ENCODE data around the gene EIF1B. TPM values are rescaled to one million over a fixed set of nuclear protein-coding genes. Genes with fewer than 3 reads are reported as not detected.
"Not testable (repeated sequence)": the region's sequence is repeated elsewhere in the genome, so short reads cannot be mapped to it uniquely, and the experiment has no call there.

Gene EIF1B
- total RNA-seq, 2 experiments from 2014 or later: 38.2 to 42.3 TPM

GRCh38 chr3:40268802-40269524 is 40.5 kb upstream of the EIF1B start:
- ATAC-seq: no peak

GRCh38 chr3:40278791-40279190 is 30.7 kb upstream of the EIF1B start:
- Mint-ChIP-seq H3K36me3 (ENCODE audit: low read depth) (peaks cover 4% of the 10 kb centered on the region), H3K4me3 (no peak overlapping the region), H3K27ac (no peak overlapping the region), H3K27me3 (no peaks in the 10 kb centered on the region), H3K9me3 (no peaks in the 10 kb centered on the region), H3K4me1 (ENCODE audit: low read depth) (peaks cover 2% of the 10 kb centered on the region)
- no peak for DNase-seq
- no peak for TF ChIP-seq CTCF (IDR thresholded peaks at IDR 0.05)
- intact Hi-C loops (cut with micrococcal nuclease): no loop called here
- ChIA-PET CTCF (interaction anchor here (1.4 to 3.0 kb wide), 2 partner anchors 17 to 38 kb away, joined by 3 to 9 read pairs; no protein-coding TSS in a partner anchor), POLR2A (no interaction called here)
- ATAC-seq: no peak

More at GRCh38 chr3:40268802-40269524, 40.5 kb upstream of the EIF1B start:
- Mint-ChIP-seq H3K4me3 (no peak overlapping the region), H3K9me3 (no peaks in the 10 kb centered on the region), H3K27me3 (no peaks in the 10 kb centered on the region), H3K4me1 (ENCODE audit: low read depth) (no peaks in the 10 kb centered on the region), H3K27ac (no peak overlapping the region), H3K36me3 (ENCODE audit: low read depth) (peaks cover 2% of the 10 kb centered on the region)
- no peak for TF ChIP-seq CTCF (IDR thresholded peaks at IDR 0.05)
- POLR2A ChIA-PET: no interaction called here
- intact Hi-C loops (cut with micrococcal nuclease): no loop called here
- CTCF ChIA-PET: no interaction called here
- DNase-seq: no peak

GRCh38 chr3:40281995-40282394 is 27.5 kb upstream of the EIF1B start:
- ATAC-seq (no peak), DNase-seq (no peak)
- H3K9me3 Mint-ChIP-seq: no peaks in the 10 kb centered on the region
- no peaks in the 10 kb centered on the region for H3K36me3 Mint-ChIP-seq (ENCODE audit: low read depth)
- intact Hi-C loops (cut with micrococcal nuclease): no loop called here
- H3K4me1 Mint-ChIP-seq (ENCODE audit: low read depth): no peaks in the 10 kb centered on the region
- H3K27ac Mint-ChIP-seq: no peak overlapping the region
- TF ChIP-seq CTCF (IDR thresholded peaks at IDR 0.05): no peak
- CTCF ChIA-PET: interaction anchor here (1.0 kb wide), 1 partner anchor 27 kb away, joined by 3 read pairs; no protein-coding TSS in a partner anchor
- H3K27me3 Mint-ChIP-seq: no peaks in the 10 kb centered on the region
- POLR2A ChIA-PET: no interaction called here
- H3K4me3 Mint-ChIP-seq: no peak overlapping the region

- H3K4me3 Mint-ChIP-seq; POLR2A ChIA-PET; H3K27ac Mint-ChIP-seq; H3K9me3 Mint-ChIP-seq; H3K27me3 Mint-ChIP-seq; intact Hi-C loops (cut with micrococcal nuclease); DNase-seq; H3K36me3 Mint-ChIP-seq (ENCODE audit: low read depth); H3K4me1 Mint-ChIP-seq (ENCODE audit: low read depth); ATAC-seq: not testable (repeated sequence)
- CTCF ChIA-PET: interaction anchor here (1.0 kb wide), 2 partner anchors 26 kb away, joined by 3 read pairs; no protein-coding TSS in a partner anchor
Measured at GRCh38 chr3:40283057-40283456, 26.4 kb upstream of the EIF1B start.

- peaks cover 15% of the 10 kb centered on the region for H3K36me3 Mint-ChIP-seq (ENCODE audit: low read depth)
- H3K27ac Mint-ChIP-seq: no peak overlapping the region
- ATAC-seq (no peak), DNase-seq (no peak)
- H3K4me1 Mint-ChIP-seq (ENCODE audit: low read depth): peaks cover 2% of the 10 kb centered on the region
- no peak for TF ChIP-seq CTCF (IDR thresholded peaks at IDR 0.05)
- H3K4me3 Mint-ChIP-seq: no peak overlapping the region
- H3K9me3 Mint-ChIP-seq: no peaks in the 10 kb centered on the region
- H3K27me3 Mint-ChIP-seq: no peaks in the 10 kb centered on the region
- intact Hi-C loops (cut with micrococcal nuclease): no loop called here
- ChIA-PET CTCF (no interaction called here), POLR2A (no interaction called here)
Measured at GRCh38 chr3:40287248-40287647, 22.3 kb upstream of the EIF1B start.

Data from activated CD8-positive, alpha-beta T cell treated with anti-CD3 and anti-CD28 coated beads for 36 hours (primary cell).